Thoracic aorta (tissue), 2 donors: ENCODE results near the gene UNCX. TPM values are rescaled to one million over a fixed set of nuclear protein-coding genes. Genes with fewer than 3 reads are reported as not detected.

Source experiments
- ATAC-seq: fragments of 150-250 bp; one replicate; pipeline ENCODE4 v1.8.0; 2017; ENCODE audit warnings: low read depth; ENCODE audit not compliant: insufficient number of reproducible peaks, low FRiP score
- DNase-seq: peaks from one replicate; pipeline ENCODE4 v3.0.0-alpha.2; 2020; ENCODE audit warnings: low spot score
- H3K27ac ChIP-seq, 2 donors: fragments of 200-600 bp; sonication (generic); 1 replicate in 1 of 2; 2 replicates in 1 of 2; pipeline ENCODE4 v1.5.1; 2016; ENCODE audit warnings: mild to moderate bottlenecking in 2 of 2, moderate library complexity in 2 of 2
- H3K27me3 ChIP-seq: fragments of 200-600 bp; sonication (generic); replicated peaks from 2 replicates; pipeline ENCODE4 v1.6.0; 2016; ENCODE audit warnings: mild to moderate bottlenecking; ENCODE audit not compliant: insufficient read depth
- H3K36me3 ChIP-seq: fragments of 200-600 bp; sonication (generic); one replicate; pipeline ENCODE4 v1.5.1; 2016
- H3K4me1 ChIP-seq, 2 donors: fragments of 200-600 bp; sonication (generic); 1 replicate in 1 of 2; 2 replicates in 1 of 2; pipeline versions ENCODE4 v1.5.1 to v1.6.0; 2016; ENCODE audit warnings: low read depth in 2 of 2, mild to moderate bottlenecking in 1 of 2; ENCODE audit not compliant: control insufficient read depth in 1 of 2
- H3K4me3 ChIP-seq: fragments of 200-600 bp; sonication (generic); 2 replicates; pipeline ENCODE4 v1.5.1; 2016; ENCODE audit warnings: mild to moderate bottlenecking
- H3K9me3 ChIP-seq: fragments of 200-600 bp; sonication (generic); 2 replicates; pipeline ENCODE4 v1.5.1; 2016
- total RNA-seq, 2 donors: library from RNA; depleted of rRNA; stranded (reverse); fragments of >200 nt; gene quantifications; one replicate each; pipeline versions ENCODE4 v1.1.0 to v1.2.3, GENCODE V29; 2016
- TF ChIP-seq, protein P1 (sequence below): fragments of 200-600 bp; sonication (generic); IDR thresholded peaks from one replicate; pipeline ENCODE4 v1.5.1; 2019; ENCODE audit warnings: antibody characterized with exemption

The UNCX gene
- total RNA-seq = not detected

DNA sequence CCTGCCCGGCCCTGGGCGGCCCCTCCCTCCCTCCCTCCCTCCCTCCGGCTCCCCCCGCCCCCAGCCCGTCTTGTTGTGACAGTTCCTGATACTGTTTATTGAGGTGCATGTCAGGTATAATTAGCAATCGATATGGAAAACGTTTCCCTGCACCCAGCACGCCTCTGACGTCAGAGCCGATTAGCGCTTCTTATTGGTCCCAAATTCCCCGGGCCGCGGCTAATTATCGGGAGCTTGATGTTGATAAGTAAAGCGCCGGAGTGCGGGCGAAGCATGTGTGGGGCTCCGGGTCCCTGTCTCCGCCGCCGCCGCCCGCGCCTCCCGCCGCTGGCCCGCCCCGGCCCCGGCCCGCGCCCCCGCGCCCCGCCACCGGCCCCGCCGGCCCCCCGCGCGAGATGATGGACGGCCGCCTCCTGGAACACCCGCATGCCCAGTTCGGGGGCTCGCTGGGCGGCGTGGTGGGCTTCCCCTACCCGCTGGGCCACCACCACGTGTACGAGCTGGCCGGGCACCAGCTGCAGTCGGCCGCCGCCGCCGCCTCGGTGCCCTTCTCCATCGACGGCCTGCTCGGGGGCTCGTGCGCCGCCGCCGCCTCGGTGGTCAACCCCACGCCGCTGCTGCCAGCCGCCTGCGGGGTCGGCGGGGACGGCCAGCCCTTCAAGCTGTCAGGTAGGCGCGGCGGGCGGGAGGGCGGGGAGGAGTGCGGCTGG lies at the start of gene UNCX:
Gene UNCX, plus strand, starts transcription at position 250 of the 710 bp plus-strand sequence. Its CDS starts 146 bp downstream, at position 396.
- no peaks in the 10 kb centered on the region for H3K36me3 ChIP-seq
- no peaks in the 10 kb centered on the region for H3K9me3 ChIP-seq
- H3K4me1 ChIP-seq = peaks cover 4 to 19% of the 10 kb centered on the region in 2 donors
- TF ChIP-seq, protein P1, sequence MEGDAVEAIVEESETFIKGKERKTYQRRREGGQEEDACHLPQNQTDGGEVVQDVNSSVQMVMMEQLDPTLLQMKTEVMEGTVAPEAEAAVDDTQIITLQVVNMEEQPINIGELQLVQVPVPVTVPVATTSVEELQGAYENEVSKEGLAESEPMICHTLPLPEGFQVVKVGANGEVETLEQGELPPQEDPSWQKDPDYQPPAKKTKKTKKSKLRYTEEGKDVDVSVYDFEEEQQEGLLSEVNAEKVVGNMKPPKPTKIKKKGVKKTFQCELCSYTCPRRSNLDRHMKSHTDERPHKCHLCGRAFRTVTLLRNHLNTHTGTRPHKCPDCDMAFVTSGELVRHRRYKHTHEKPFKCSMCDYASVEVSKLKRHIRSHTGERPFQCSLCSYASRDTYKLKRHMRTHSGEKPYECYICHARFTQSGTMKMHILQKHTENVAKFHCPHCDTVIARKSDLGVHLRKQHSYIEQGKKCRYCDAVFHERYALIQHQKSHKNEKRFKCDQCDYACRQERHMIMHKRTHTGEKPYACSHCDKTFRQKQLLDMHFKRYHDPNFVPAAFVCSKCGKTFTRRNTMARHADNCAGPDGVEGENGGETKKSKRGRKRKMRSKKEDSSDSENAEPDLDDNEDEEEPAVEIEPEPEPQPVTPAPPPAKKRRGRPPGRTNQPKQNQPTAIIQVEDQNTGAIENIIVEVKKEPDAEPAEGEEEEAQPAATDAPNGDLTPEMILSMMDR = no peak
- H3K27me3 ChIP-seq = peaks cover 43% of the 10 kb centered on the region
- no peak within 1 kb of the TSS for H3K27ac ChIP-seq
- no peak within 1 kb of the TSS for H3K4me3 ChIP-seq
- ATAC-seq (no peak), DNase-seq (no peak)

DNA sequence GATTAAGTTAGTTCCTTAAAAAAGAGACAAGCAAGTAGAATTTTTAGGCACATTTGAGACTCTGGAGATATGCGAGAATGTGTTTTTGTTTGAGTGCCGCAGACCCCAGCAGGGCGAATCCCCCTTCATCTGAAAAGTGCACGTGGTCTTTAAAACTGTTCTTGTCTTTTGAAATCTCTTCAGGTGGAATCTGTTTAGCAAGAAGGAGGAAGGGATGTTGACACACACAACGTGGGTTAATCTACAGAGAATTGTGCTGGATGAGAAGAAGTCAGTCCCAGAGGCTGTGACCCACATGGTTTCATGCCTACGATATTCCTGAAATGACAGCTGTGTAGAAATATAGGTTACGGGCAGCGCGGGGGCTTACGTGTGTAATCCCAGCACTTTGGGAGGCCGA lies 45.5 kb upstream of the UNCX start:
- Histone ChIP-seq H3K9me3 (no peaks in the 10 kb centered on the region), H3K27me3 (no peaks in the 10 kb centered on the region), H3K4me1 (no peaks in the 10 kb centered on the region), H3K27ac (no peak overlapping the region), H3K4me3 (no peak overlapping the region), H3K36me3 (no peaks in the 10 kb centered on the region)
- no peak for DNase-seq
- ATAC-seq = no peak
- TF ChIP-seq, protein P1 = no peak

DNA sequence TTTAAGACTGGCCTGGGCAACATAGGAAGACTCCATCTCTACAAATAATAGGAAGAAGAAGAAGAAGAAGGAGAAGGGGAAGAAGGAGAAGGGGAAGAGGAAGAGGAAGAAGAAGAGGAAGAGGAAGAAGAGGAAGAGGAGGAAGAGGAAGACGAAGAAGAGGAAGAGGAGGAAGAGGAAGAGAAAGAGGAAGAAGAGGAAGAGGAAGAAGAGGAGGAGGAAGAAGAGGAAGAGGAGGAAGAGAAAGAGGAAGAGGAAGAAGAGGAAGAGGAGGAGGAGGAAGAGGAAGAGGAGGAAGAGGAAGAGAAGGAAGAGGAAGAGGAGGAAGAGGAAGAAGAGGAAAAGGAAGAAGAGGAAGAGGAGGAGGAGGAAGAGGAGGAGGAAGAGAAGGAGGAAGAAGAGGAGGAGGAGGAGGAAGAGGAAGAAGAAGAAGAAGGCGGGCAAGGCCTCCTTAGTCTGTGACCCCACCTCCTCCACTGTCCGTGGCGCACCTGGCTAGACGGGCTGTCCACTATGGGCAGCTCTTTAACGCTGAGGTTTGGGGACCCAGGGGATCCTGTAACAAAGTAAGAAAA lies 43.9 kb upstream of the UNCX start:
- Histone ChIP-seq H3K4me3 (no peak overlapping the region), H3K36me3 (no peaks in the 10 kb centered on the region), H3K9me3 (no peaks in the 10 kb centered on the region), H3K4me1 (no peaks in the 10 kb centered on the region), H3K27ac (no peak overlapping the region), H3K27me3 (no peaks in the 10 kb centered on the region)
- TF ChIP-seq, protein P1 = no peak
- ATAC-seq (no peak), DNase-seq (no peak)

DNA sequence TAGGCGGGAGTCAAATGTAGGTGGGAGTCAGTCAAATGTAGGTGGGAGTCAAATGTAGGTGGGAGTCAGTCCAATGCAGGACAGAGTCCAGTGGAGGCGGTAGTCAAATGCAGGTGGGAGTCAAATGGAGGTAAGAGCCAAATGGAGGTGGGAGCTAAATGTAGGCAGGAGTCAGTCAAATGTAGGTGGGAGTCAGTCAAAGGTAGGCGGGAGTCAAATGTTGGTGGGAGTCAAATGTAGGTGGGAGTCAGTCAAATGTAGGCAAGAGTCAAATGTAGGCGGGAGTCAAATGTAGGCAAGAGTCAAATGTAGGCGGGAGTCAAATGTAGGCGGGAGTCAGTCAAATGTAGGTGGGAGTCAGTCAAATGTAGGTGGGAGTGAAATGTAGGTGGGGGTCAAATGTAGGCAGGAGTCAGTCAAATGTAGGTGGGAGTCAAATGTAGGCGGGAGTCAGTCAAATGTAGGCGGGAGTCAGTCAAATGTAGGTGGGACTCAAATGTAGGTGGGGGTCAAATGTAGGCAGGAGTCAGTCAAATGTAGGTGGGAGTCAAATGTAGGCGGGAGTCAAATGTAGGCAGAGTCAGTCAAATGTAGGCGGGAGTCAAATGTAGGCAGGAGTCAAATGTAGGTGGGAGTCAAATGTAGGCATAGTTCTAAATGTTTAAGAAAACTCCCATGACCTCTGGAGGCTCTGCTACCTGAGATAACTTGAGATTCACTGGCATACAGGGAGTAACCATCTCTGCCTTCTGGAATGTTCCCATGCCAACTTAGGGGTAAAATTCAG lies 42.5 kb upstream of the UNCX start:
- Histone ChIP-seq H3K4me3 (no peak overlapping the region), H3K36me3 (no peaks in the 10 kb centered on the region), H3K27me3 (no peaks in the 10 kb centered on the region), H3K27ac (no peak overlapping the region), H3K4me1 (no peaks in the 10 kb centered on the region), H3K9me3 (no peaks in the 10 kb centered on the region)
- no peak for DNase-seq
- TF ChIP-seq, protein P1 = no peak
- no peak for ATAC-seq

DNA sequence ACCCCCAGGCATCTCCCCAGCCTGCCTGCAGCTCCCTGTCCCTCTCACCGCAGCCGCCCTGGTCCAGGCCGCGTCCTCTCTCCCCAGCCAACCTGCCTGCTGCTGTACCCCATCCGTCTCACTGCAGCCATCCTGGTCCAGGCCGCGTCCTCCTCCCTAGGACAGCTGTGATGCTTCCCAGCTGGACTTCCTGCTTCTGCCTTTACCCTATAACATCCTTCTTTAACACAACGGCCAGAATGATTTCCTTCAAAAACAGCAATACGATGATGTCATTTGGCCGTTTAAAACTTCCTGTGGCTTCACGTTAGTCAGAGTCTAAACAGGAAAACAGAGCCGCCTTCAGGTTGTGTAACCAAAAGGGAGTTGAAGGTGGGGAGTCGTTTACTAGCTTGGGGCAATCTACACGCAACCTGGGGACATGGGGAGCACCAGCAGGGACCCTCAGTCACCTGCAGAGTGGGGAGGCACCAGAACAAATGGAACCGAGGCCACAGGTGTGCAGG lies 40.4 kb upstream of the UNCX start:
- DNase-seq = no peak
- Histone ChIP-seq H3K4me3 (no peak overlapping the region), H3K27me3 (no peaks in the 10 kb centered on the region), H3K9me3 (no peaks in the 10 kb centered on the region), H3K4me1 (no peaks in the 10 kb centered on the region), H3K27ac (no peak overlapping the region), H3K36me3 (no peaks in the 10 kb centered on the region)
- no peak for ATAC-seq
- TF ChIP-seq, protein P1 = no peak
